ENCODE measurements around the gene SORCS1.

DNA sequence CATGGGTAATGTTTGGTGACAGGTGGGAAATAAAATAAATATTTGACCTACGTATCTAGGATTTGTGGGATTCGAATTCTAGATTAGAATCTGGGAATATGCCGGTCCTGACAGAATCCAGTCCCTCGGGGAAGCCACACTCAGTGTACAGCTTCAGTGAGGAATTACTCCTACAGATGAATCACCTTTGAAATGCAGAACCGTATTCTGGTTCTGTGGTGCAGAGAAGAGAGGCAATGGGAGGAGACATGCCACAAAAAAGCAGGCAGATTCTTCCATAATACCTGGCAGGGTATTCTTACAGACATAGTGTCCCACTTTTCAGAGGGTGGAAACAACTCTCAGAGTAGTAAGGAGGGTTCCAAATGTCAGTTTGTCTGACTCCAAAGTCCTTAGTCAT, 286.9 kb downstream of the SORCS1 start:
- TF ChIP-seq, protein P1, sequence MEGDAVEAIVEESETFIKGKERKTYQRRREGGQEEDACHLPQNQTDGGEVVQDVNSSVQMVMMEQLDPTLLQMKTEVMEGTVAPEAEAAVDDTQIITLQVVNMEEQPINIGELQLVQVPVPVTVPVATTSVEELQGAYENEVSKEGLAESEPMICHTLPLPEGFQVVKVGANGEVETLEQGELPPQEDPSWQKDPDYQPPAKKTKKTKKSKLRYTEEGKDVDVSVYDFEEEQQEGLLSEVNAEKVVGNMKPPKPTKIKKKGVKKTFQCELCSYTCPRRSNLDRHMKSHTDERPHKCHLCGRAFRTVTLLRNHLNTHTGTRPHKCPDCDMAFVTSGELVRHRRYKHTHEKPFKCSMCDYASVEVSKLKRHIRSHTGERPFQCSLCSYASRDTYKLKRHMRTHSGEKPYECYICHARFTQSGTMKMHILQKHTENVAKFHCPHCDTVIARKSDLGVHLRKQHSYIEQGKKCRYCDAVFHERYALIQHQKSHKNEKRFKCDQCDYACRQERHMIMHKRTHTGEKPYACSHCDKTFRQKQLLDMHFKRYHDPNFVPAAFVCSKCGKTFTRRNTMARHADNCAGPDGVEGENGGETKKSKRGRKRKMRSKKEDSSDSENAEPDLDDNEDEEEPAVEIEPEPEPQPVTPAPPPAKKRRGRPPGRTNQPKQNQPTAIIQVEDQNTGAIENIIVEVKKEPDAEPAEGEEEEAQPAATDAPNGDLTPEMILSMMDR (IDR thresholded peaks at IDR 0.05; ENCODE audit: low read length): no peak
- TF ChIP-seq EZH2 (IDR thresholded peaks at IDR 0.05; ENCODE audit: borderline replicate concordance, low read length): no peak
